ENCODE measurements around the gene ASCL3. TPM values are rescaled to one million over a fixed set of nuclear protein-coding genes. Genes with fewer than 3 reads are reported as not detected.

The ASCL3 gene
- total RNA-seq, 4 donors from 2014 or later: not detected

GRCh38 chr11:8925711-8926110, 17.1 kb downstream of the ASCL3 start:
- no peak for DNase-seq (ENCODE audit: low spot score in 2 of 2)
- H3K4me3 ChIP-seq (ENCODE audit: low read depth, poor library complexity, severe bottlenecking): no peak overlapping the region
- WGBS, 2 donors: 88 to 97% methylated on average over 5 of the region's 5 CpGs
- TF ChIP-seq POLR2A (IDR thresholded peaks at IDR 0.05): no peak
- TF ChIP-seq CTCF (IDR thresholded peaks at IDR 0.05): no peak
- intact Hi-C loops (cut with DNase I; ENCODE audit: low total_unique reads): no loop called here

GRCh38 chr11:8922691-8923090, 20.1 kb downstream of the ASCL3 start:
- intact Hi-C loops (cut with DNase I; ENCODE audit: low total_unique reads): no loop called here
- TF ChIP-seq POLR2A (IDR thresholded peaks at IDR 0.05) (no peak), CTCF (IDR thresholded peaks at IDR 0.05) (no peak)
- WGBS, 2 donors: 91 to 92% methylated on average over 5 of the region's 5 CpGs
- H3K4me3 ChIP-seq (ENCODE audit: low read depth, poor library complexity, severe bottlenecking): no peak overlapping the region
- no peak for DNase-seq (ENCODE audit: low spot score in 2 of 2)

GRCh38 chr11:8917157-8917825, 25.5 kb downstream of the ASCL3 start:
- DNase-seq (ENCODE audit: low spot score in 2 of 2): no peak
- no peak overlapping the region for H3K4me3 ChIP-seq (ENCODE audit: low read depth, poor library complexity, severe bottlenecking)
- TF ChIP-seq CTCF (IDR thresholded peaks at IDR 0.05) (no peak), POLR2A (IDR thresholded peaks at IDR 0.05) (no peak)
- intact Hi-C loops (cut with DNase I; ENCODE audit: low total_unique reads): no loop called here
- 58 to 64% methylated on average over 5 of the region's 5 CpGs for WGBS, 2 donors

- TF ChIP-seq CTCF (IDR thresholded peaks at IDR 0.05) (no peak), POLR2A (IDR thresholded peaks at IDR 0.05) (no peak)
- DNase-seq (ENCODE audit: low spot score in 2 of 2): no peak
- intact Hi-C loops (cut with DNase I; ENCODE audit: low total_unique reads): no loop called here
- WGBS, 2 donors: 55 to 68% methylated on average over 4 of the region's 4 CpGs
- no peak overlapping the region for H3K4me3 ChIP-seq (ENCODE audit: low read depth, poor library complexity, severe bottlenecking)
Observed at GRCh38 chr11:8914661-8915018, 28.2 kb downstream of the ASCL3 start.

- intact Hi-C loops (cut with DNase I; ENCODE audit: low total_unique reads): no loop called here
- DNase-seq (ENCODE audit: low spot score in 2 of 2): no peak
- 20 to 25% methylated on average over 9 of the region's 9 CpGs for WGBS, 2 donors
- no peak overlapping the region for H3K4me3 ChIP-seq (ENCODE audit: low read depth, poor library complexity, severe bottlenecking)
- TF ChIP-seq POLR2A (IDR thresholded peaks at IDR 0.05) (no peak), CTCF (IDR thresholded peaks at IDR 0.05) (no peak)
Observed at GRCh38 chr11:8913961-8914660, 28.7 kb downstream of the ASCL3 start.
